ENCODE results near the gene OSGEPL1.
A peak's percentile ranks its signal among the peaks of the same experiment; 100 is the strongest.
"Not testable (repeated sequence)": the region's sequence is repeated elsewhere in the genome, so short reads cannot be mapped to it uniquely, and the experiment has no call there.

The OSGEPL1 gene, protein sequence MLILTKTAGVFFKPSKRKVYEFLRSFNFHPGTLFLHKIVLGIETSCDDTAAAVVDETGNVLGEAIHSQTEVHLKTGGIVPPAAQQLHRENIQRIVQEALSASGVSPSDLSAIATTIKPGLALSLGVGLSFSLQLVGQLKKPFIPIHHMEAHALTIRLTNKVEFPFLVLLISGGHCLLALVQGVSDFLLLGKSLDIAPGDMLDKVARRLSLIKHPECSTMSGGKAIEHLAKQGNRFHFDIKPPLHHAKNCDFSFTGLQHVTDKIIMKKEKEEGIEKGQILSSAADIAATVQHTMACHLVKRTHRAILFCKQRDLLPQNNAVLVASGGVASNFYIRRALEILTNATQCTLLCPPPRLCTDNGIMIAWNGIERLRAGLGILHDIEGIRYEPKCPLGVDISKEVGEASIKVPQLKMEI

DNA sequence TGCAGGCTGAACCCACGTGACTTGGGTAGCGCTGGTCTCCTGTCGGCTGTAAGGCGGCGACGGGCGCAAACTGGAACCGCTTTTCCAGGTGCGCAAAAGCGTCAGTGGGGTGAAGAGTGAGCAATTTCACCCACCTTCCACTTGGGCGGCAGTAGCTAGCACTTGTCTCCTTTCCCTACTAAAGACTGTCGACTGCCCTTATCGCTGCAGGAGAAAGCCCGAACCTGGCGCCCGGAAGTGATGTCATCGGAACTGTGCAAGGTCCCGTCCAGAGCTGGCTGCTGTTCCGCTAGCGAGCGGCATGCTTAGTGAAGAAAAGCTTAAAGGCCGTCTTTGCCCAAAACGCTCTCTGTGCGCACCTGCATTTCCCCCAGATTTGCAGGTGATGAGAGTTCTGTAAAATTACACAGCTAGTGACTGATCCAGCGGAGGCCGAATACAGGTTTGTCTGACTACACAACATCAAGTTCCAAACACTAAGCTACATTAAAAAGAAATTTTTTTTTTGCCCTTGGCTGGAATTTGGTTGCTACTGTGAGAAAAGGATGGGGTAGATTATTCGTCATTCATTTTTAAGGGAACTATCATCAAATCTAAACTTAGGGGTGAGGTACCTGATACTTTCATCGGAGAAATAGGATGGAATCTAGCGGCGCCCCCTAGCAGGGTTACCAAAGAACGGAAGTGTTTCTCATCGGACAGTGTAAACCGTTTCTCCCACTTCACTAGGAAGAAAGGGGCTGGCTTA lies at the start of gene OSGEPL1:
Gene OSGEPL1 (minus strand): TSS at position 242 of the 748 bp plus-strand sequence. CDS start 1,152 bp downstream, outside the sequence.
- DNase-seq = peak; percentile 34

DNA sequence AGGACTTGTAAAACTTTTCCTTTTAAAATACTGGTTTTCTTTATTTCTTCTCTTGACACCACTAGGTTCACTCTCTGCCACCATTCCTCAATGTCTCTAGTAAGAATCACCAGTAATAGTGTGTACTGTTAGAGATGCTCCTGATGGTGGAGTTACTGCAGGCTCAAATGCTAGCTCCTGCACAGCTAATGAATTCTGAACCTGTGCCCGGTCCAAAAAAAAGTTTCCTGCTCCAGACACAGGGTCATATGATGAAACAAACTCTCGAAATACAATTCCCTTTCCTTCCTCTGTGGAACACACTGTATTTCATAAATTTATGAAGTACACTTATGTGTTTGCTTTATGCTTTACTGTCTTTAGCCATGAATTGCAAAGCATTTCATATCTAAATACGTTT lies 40.8 kb upstream of the OSGEPL1 start:
- no peak for DNase-seq

DNA sequence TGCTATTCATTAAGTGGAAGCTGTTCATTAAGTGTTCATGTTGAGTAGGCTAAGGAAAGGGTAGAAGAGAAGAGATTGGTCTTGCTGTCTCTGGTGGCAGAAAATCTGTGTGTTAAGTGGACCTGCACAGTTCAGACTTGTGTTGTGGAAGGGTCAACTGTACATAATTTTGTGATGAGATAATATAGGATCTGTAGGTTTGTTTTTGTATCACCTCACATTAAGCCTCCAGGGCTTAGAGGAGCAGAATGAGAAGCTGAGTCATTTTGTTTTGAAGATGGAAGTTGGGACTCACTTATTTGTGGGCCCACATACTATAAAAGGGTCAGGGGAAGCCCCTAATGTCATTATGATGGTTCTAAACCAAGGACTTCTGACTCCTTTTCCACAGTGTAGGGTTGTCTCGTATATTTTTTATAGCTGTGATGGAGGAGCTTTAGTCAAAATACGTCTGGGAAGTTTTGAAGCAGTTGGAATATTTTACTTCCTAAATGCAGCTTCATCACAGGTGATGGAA lies 39.9 kb upstream of the OSGEPL1 start:
- DNase-seq = no peak

DNA sequence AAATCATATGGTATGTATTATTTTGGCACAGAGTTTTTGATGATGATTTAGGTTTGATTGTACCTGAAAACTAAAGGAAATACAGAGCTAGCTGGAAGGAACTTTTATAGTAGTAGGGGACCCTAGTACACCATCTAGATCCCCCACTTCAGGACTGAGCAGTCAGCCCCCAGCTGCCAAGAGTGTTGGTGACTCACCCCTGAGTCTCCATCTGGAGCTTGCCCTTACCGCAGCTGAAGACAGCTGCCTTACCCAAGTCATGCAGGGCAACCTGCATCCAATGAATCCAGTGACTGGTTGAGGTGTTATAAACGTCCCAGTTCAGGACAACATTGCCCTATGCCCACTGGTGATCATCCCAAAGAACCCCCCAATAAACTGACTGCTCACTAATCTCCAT lies 36.9 kb upstream of the OSGEPL1 start:
- no peak for DNase-seq

DNA sequence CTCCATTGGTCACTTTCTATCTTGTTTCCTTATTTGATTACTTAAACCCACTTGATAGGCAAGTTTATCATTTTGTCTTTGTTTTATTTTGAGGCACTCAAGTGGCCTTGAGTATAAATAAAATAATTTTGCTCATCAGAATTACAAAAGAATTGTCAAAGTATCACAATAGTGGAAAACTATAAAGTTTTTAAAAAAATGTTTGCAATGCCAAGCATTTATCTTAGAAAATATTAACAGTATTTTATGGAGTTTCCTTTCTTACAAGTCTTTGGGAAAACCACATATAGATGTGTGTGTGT lies 36.4 kb upstream of the OSGEPL1 start:
- DNase-seq = no peak

DNA sequence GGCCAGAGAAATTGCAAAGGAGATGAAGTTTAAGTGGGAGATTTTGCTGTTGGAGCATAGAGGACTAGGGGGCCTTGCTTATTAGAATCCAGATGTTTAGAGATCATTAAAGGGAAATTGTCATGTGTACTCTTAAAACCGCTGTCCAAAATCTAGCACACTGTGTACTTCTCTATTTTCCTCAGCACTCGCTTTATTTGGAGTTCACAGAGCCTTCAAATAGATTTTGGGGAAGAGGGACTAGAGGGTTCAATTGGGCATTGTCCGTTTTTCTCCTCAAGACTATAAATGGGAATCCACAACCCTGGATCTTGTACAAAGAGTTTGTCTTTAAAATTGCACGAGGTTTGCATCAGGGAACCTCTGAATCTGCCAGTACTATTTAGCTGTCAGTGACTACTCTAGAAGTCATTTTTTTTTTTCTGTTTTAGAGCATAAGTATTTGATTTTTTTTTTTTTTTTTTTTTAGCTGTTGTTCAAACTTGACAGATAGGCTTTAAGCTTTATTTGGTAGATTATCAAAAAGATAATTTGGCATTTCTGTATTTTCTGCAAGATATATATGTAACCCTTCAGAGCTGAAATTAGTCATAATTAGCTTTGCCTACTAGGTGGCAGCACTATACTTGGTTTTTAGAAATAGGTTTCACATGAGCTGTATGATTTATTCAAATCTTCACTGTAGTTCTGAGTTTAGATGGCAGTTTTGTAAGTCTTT lies 35.9 kb upstream of the OSGEPL1 start:
- no peak for DNase-seq

DNA sequence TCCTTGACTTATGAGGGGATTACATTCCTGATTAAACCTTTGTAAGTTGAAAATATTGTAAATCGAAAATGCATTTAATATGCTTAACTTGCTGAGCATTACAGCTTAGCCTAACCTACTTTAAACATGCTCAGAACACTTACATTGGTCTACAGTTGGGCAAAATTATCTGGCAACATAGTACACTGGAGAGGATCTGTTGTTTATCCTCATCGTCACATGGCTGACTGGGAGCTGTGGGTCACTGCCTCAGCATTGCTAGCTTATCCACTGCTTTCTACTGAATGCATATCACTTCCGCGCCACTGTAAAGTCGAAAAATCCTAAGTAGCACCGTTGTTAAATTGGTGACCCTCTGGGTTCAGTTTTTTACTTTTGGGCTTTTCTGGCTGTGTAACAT lies 35.3 kb upstream of the OSGEPL1 start:
- DNase-seq = no peak

DNA sequence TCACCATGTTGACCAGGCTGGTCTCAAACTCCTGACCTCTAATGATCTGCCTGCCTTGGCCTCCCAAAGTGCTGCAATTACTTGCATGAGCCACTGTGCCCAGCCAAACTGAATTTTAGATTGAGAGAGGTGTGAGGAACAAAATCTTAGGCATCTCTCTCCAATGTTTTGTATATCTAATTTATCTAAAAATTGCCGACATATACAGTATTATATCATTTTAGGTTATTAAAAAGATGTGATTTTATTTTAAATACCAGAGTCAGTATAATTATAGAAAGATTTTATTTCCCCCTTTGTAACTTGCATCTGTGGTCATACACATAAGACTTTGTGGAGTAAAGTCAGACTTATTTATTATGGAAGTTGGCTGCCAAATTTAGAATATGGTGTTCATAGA lies 31.7 kb upstream of the OSGEPL1 start:
- no peak for DNase-seq

GRCh38 chr2:189791338-189792042 lies 28.9 kb upstream of the OSGEPL1 start:
- DNase-seq = no peak

GRCh38 chr2:189783927-189784867 lies 21.6 kb upstream of the OSGEPL1 start, which contains the start of the genes ORMDL1 and PMS1:
Gene ORMDL1, minus strand, starts transcription at chr2:189784339. Its CDS starts 1,744 bp downstream, at chr2:189782595.
Gene PMS1, plus strand, starts transcription at chr2:189784450. Its CDS starts 7,360 bp downstream, at chr2:189791810.
- DNase-seq = peak; percentile 8

GRCh38 chr2:189783451-189783926 lies 20.9 kb upstream of the OSGEPL1 start:
- DNase-seq = no peak

GRCh38 chr2:189782221-189782671 lies 19.7 kb upstream of the OSGEPL1 start:
- no peak for DNase-seq

GRCh38 chr2:189772212-189772611 lies 9.6 kb upstream of the OSGEPL1 start:
- DNase-seq = no peak

GRCh38 chr2:189770590-189771322 lies 8.2 kb upstream of the OSGEPL1 start:
- no peak for DNase-seq

GRCh38 chr2:189763908-189764661 lies 1.5 kb upstream of the OSGEPL1 start:
- DNase-seq = no peak

DNA sequence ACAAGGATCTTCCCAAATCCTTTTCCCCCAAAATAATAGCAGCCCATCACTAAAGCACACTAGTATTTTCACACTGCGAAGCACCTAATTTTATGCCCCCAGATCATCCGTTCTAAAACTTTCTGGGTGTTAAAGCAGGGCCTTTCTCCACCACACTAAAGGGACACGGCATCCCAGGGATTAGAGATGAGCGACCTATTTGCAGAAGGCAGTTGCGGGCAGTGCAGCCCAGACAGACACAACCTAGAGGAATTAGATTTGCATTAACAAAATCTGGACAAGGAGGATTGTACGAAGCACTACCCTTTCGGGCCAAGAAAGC lies 402 bp downstream of the OSGEPL1 start:
- DNase-seq = no peak

GRCh38 chr2:189760154-189760553 lies 2.4 kb downstream of the OSGEPL1 start:
- DNase-seq = not testable (repeated sequence)

DNA sequence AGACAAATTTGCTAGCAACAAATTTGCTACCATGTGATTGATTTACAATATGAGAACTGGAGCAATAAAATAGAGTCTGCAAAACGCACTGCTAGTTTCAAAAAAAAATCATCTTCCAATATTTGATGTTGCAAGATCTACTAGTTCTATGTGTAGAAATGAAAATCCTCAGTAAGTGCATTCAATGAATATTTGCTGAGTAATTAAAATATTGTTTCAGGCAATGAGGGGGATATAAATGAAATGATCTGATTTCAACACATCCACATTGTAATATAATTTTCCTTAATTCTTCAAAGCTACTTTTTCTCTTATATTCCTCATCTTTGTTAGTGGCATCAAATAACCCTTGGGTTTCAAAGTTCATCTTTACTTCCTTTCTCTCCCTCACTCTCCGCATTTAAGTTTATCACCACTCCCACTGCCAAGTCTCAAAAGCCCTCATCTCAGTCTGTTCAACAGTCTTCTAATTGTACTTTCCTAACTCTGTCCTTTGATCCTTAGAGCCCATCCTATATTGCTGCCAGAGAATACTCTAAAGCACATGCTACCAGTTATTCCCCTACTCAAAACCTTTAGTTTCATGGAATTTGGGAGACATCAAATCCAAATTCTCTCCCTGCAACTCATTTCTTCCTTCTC lies 6.2 kb downstream of the OSGEPL1 start:
- DNase-seq = no peak

GRCh38 chr2:189751080-189751658 lies 11.4 kb downstream of the OSGEPL1 start:
- no peak for DNase-seq

All from NCI-H187 treated with DMSO at 0.1 percent for 48 hours (cell line).